Activated CD8-positive, alpha-beta memory T cell treated with anti-CD3 and anti-CD28 coated beads for 36 hours (primary cell): ENCODE results near the gene DCAF4L1. TPM values are rescaled to one million over a fixed set of nuclear protein-coding genes. Genes with fewer than 3 reads are reported as not detected.

Experiments
- CTCF ChIA-PET: fragments of 350-600 bp; sonication (Branson Sonifier 250); formaldehyde crosslinking; loops from one replicate; lab custom pipeline; 2021; ENCODE audit warnings: antibody characterized with exemption; lab: Charles Lee
- POLR2A ChIA-PET: fragments of 350-600 bp; sonication (Branson Sonifier 250); formaldehyde crosslinking; loops from one replicate; lab custom pipeline; 2021; ENCODE audit warnings: antibody characterized with exemption; lab: Charles Lee
- total RNA-seq, 2 experiments: library from RNA; stranded (reverse); gene quantifications; one replicate each; pipeline ENCODE4 v1.2.3, GENCODE V29; 2021

Gene DCAF4L1
- total RNA-seq: under 1 TPM; 0.25 to 0.36 TPM

- CTCF ChIA-PET: interaction anchor here (0.5 kb wide), 1 partner anchor 102 kb away, joined by 3 read pairs; no protein-coding TSS in a partner anchor
Observed at GRCh38 chr4:41981456-41981855, at the start of gene DCAF4L1. Gene DCAF4L1 (plus strand): TSS chr4:41981756. CDS start chr4:41981793, 37 bp downstream.

GRCh38 chr4:41932988-41933387 is 48.6 kb upstream of the DCAF4L1 start:
- POLR2A ChIA-PET: no interaction called here
- CTCF ChIA-PET: no interaction called here

More at GRCh38 chr4:41981456-41981855, at the start of gene DCAF4L1:
- POLR2A ChIA-PET: no interaction called here

GRCh38 chr4:41933997-41934503 is 47.5 kb upstream of the DCAF4L1 start:
- CTCF ChIA-PET: no interaction called here
- POLR2A ChIA-PET: no interaction called here

- POLR2A ChIA-PET: no interaction called here
- CTCF ChIA-PET: interaction anchor here (0.6 kb wide), 1 partner anchor 1618 kb away, joined by 3 read pairs; no protein-coding TSS in a partner anchor
Observed at GRCh38 chr4:41934514-41934900, 47.0 kb upstream of the DCAF4L1 start.

- POLR2A ChIA-PET: no interaction called here
- CTCF ChIA-PET: interaction anchor here (0.6 kb wide), 1 partner anchor 1619 kb away, joined by 3 read pairs; no protein-coding TSS in a partner anchor
Observed at GRCh38 chr4:41934901-41935651, 46.5 kb upstream of the DCAF4L1 start, which contains the start of gene TMEM33. Gene TMEM33 (plus strand): TSS chr4:41935429. CDS start chr4:41935485, 56 bp downstream.

- CTCF ChIA-PET: no interaction called here
- POLR2A ChIA-PET: no interaction called here
Observed at GRCh38 chr4:41935652-41936021, 45.9 kb upstream of the DCAF4L1 start.

GRCh38 chr4:41939016-41939626 is 42.4 kb upstream of the DCAF4L1 start:
- CTCF ChIA-PET: no interaction called here

GRCh38 chr4:41940834-41941233 is 40.7 kb upstream of the DCAF4L1 start:
- POLR2A ChIA-PET: no interaction called here
- CTCF ChIA-PET: no interaction called here

More at GRCh38 chr4:41939016-41939626, 42.4 kb upstream of the DCAF4L1 start:
- POLR2A ChIA-PET: no interaction called here

GRCh38 chr4:41943506-41943905 is 38.0 kb upstream of the DCAF4L1 start:
- CTCF ChIA-PET: no interaction called here
- POLR2A ChIA-PET: no interaction called here

GRCh38 chr4:41944089-41944488 is 37.5 kb upstream of the DCAF4L1 start:
- ChIA-PET POLR2A (no interaction called here), CTCF (no interaction called here)

GRCh38 chr4:41949531-41949930 is 32.0 kb upstream of the DCAF4L1 start:
- ChIA-PET CTCF (no interaction called here), POLR2A (no interaction called here)

GRCh38 chr4:41957634-41958033 is 23.9 kb upstream of the DCAF4L1 start:
- ChIA-PET POLR2A (no interaction called here), CTCF (no interaction called here)

- CTCF ChIA-PET: no interaction called here
- POLR2A ChIA-PET: no interaction called here
Observed at GRCh38 chr4:41963105-41963504, 18.5 kb upstream of the DCAF4L1 start.

GRCh38 chr4:41964401-41964800 is 17.2 kb upstream of the DCAF4L1 start:
- POLR2A ChIA-PET: interaction anchor here (0.8 kb wide), 1 partner anchor 14 kb away, joined by 8 read pairs; no protein-coding TSS in a partner anchor
- CTCF ChIA-PET: no interaction called here

GRCh38 chr4:41967392-41967791 is 14.2 kb upstream of the DCAF4L1 start:
- POLR2A ChIA-PET: no interaction called here

GRCh38 chr4:41969671-41970070 is 11.9 kb upstream of the DCAF4L1 start:
- ChIA-PET CTCF (no interaction called here), POLR2A (no interaction called here)

More at GRCh38 chr4:41967392-41967791, 14.2 kb upstream of the DCAF4L1 start:
- CTCF ChIA-PET: no interaction called here

GRCh38 chr4:41975341-41975740 is 6.2 kb upstream of the DCAF4L1 start:
- CTCF ChIA-PET: no interaction called here
- POLR2A ChIA-PET: no interaction called here

- ChIA-PET CTCF (no interaction called here), POLR2A (no interaction called here)
Observed at GRCh38 chr4:41976775-41977516, 4.6 kb upstream of the DCAF4L1 start.

GRCh38 chr4:41977709-41978108 is 3.8 kb upstream of the DCAF4L1 start:
- ChIA-PET POLR2A (interaction anchor here (0.6 kb wide), 1 partner anchor 14 kb away, joined by 8 read pairs; no protein-coding TSS in a partner anchor), CTCF (no interaction called here)

- POLR2A ChIA-PET: no interaction called here
Observed at GRCh38 chr4:41982716-41983115, 1.2 kb downstream of the DCAF4L1 start.

More at GRCh38 chr4:41982716-41983115, 1.2 kb downstream of the DCAF4L1 start:
- CTCF ChIA-PET: no interaction called here
